ENCODE measurements around the gene BRK1.

DNA sequence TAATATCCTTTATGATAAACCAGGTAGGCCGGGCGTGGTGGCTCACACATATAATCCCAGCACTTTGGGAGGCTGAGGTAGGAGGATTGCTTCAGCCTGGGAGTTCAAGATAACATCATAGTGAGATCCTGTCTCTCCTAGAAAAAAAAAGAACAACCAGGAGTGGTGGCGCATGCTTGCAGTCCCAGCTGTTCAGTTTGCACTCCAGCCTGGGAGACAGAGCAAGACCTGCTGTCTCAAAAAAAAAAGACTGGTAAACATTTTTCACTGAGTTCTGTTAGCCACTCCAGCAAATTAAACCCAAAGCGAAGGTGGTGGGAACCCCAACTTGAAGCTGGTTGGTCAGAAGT, 39.6 kb downstream of the BRK1 start:
- TF ChIP-seq GATA2 (IDR thresholded peaks at IDR 0.05; ENCODE audit: low read depth, low read length) (no peak), GATA3 (IDR thresholded peaks at IDR 0.05; ENCODE audit: low read depth, low read length) (no peak)
